GM12865 (cell line): ENCODE data around the gene ARHGEF28.
A peak's percentile ranks its signal among the peaks of the same experiment; 100 is the strongest.

Source experiments
- DNase-seq: peaks from one replicate; pipeline ENCODE4 v3.0.0; 2010; ENCODE audit warnings: low read depth
- H3K4me3 ChIP-seq: 2 replicates; pipeline ENCODE4 v1.5.1; 2011; ENCODE audit warnings: mild to moderate bottlenecking, low read depth, low read length, control low read depth
- CTCF ChIP-seq: IDR thresholded peaks from 2 replicates; pipeline ENCODE4 v1.5.1; 2011; ENCODE audit warnings: low read length, control low read depth, low read depth, inconsistent platforms; ENCODE audit not compliant: insufficient read depth; ENCODE audit errors: missing control alignments

The ARHGEF28 gene

GRCh38 chr5:73642344-73642743 is 16.3 kb downstream of the ARHGEF28 start:
- no peak for TF ChIP-seq CTCF
- H3K4me3 ChIP-seq: no peak overlapping the region
- no peak for DNase-seq

- no peak for TF ChIP-seq CTCF
- DNase-seq: no peak
- no peak overlapping the region for H3K4me3 ChIP-seq
Measured at GRCh38 chr5:73644385-73644963, 18.5 kb downstream of the ARHGEF28 start.

GRCh38 chr5:73647721-73648120 is 21.7 kb downstream of the ARHGEF28 start:
- no peak for DNase-seq
- H3K4me3 ChIP-seq: no peak overlapping the region
- TF ChIP-seq CTCF: no peak

- TF ChIP-seq CTCF: no peak
- no peak overlapping the region for H3K4me3 ChIP-seq
- DNase-seq: no peak
Measured at GRCh38 chr5:73648515-73648914, 22.5 kb downstream of the ARHGEF28 start.

- DNase-seq: no peak
- TF ChIP-seq CTCF: no peak
- no peak overlapping the region for H3K4me3 ChIP-seq
Measured at GRCh38 chr5:73649926-73650325, 23.9 kb downstream of the ARHGEF28 start.

GRCh38 chr5:73652391-73652790 is 26.4 kb downstream of the ARHGEF28 start:
- no peak for TF ChIP-seq CTCF
- no peak for DNase-seq
- H3K4me3 ChIP-seq: no peak overlapping the region

GRCh38 chr5:73654171-73654811 is 28.3 kb downstream of the ARHGEF28 start:
- no peak for TF ChIP-seq CTCF
- H3K4me3 ChIP-seq: no peak overlapping the region; the same call in 1 of the 2 replicates
- peak; percentile 82 for DNase-seq
